GM06990 (cell line): ENCODE measurements around the gene RASA4B.

Experiments used
- DNase-seq: peaks from one replicate; pipeline ENCODE4 v3.0.0-alpha.2; 2011; ENCODE audit not compliant: insufficient read length; ENCODE audit errors: extremely low read depth
- H3K27me3 ChIP-seq: replicated peaks from 2 replicates; pipeline ENCODE4 v1.6.0; 2011; ENCODE audit warnings: low read length; ENCODE audit not compliant: control insufficient read depth, insufficient read depth
- H3K36me3 ChIP-seq: 2 replicates; pipeline ENCODE4 v1.5.1; 2011; ENCODE audit warnings: low read length; ENCODE audit not compliant: control insufficient read depth, insufficient read depth
- H3K4me3 ChIP-seq: replicated peaks from 2 replicates; pipeline ENCODE4 v1.5.1; 2011; ENCODE audit warnings: low read depth, mild to moderate bottlenecking, control low read depth, low read length
- CTCF ChIP-seq: IDR thresholded peaks from 2 replicates; pipeline ENCODE4 v1.5.1; 2011; ENCODE audit warnings: low read length, control low read depth, mild to moderate bottlenecking, inconsistent platforms; ENCODE audit not compliant: insufficient read depth, poor library complexity, severe bottlenecking

RASA4B gene

DNA sequence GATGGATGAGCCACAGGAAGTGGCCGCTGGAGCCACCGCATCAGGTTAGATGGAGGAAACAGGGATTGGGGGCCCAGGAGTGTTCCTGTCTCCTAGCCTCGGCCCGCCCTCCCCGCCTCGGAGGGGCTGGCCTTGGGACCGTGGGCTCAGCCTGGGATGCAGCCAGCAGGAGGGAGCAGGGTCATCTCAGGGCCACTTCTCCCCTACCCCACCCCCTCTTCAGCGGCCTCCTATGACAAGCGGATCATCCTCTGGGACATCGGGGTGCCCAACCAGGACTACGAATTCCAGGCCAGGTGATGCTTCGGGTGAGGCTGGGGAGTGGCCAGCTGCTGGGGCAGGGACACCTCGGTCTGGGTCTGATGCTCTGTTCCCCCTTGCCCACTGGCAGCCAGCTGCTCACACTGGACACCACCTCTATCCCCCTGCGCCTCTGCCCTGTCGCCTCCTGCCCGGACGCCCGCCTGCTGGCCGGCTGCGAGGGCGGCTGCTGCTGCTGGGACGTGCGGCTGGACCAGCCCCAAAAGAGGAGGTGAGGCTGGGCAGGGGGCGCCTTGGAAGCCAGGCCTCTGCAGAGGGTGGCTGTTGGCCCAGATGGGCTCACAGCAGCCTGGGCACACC lies 48.1 kb downstream of the RASA4B start:
- DNase-seq: peak; percentile 9
- H3K36me3 ChIP-seq: peaks cover 27% of the 10 kb centered on the region

GRCh38 chr7:102468478-102469350 lies 48.9 kb downstream of the RASA4B start:
- no peak for TF ChIP-seq CTCF
- peak; percentile 15 for DNase-seq
- Histone ChIP-seq H3K27me3 (no peaks in the 10 kb centered on the region), H3K36me3 (peaks cover 27% of the 10 kb centered on the region), H3K4me3 (no peak overlapping the region)

More for the DNA sequence above, 48.1 kb downstream of the RASA4B start:
- no peak overlapping the region for H3K4me3 ChIP-seq
- H3K27me3 ChIP-seq: no peaks in the 10 kb centered on the region
- TF ChIP-seq CTCF: no peak

- Histone ChIP-seq H3K4me3 (no peak overlapping the region), H3K36me3 (peaks cover 25% of the 10 kb centered on the region), H3K27me3 (no peaks in the 10 kb centered on the region)
- peak; percentile 11 for DNase-seq
- TF ChIP-seq CTCF: no peak
These were observed 49.7 kb downstream of the RASA4B start for GRCh38 chr7:102467581-102468477.

- Histone ChIP-seq H3K4me3 (peak overlapping the region; percentile 85), H3K27me3 (no peaks in the 10 kb centered on the region), H3K36me3 (peaks cover 18% of the 10 kb centered on the region)
- no peak for TF ChIP-seq CTCF
- no peak for DNase-seq
These were observed 51.5 kb downstream of the RASA4B start for GRCh38 chr7:102466097-102466496.

- no peak for TF ChIP-seq CTCF
- Histone ChIP-seq H3K4me3 (peak within 1 kb of the TSS; percentile 85), H3K27me3 (no peaks in the 10 kb centered on the region), H3K36me3 (peaks cover 12% of the 10 kb centered on the region)
- DNase-seq: peak; percentile 98
These were observed 52.8 kb downstream of the RASA4B start, which contains the start of the genes ALKBH4 and LRWD1 for GRCh38 chr7:102464577-102465280. ALKBH4 (minus strand) TSS chr7:102464863; CDS start chr7:102464836, 27 bp downstream. LRWD1 (plus strand) TSS chr7:102464984; CDS start chr7:102465081, 97 bp downstream.
